Small intestine (tissue), 7 donors: ENCODE measurements around the gene ATXN7. TPM values are rescaled to one million over a fixed set of nuclear protein-coding genes. Genes with fewer than 3 reads are reported as not detected.

ENCODE experiments used
- DNase-seq, 2 donors: peaks; one replicate each; pipeline versions ENCODE4 v3.0.0 to v3.0.0-alpha.2; 2013
- FAIRE-seq: peaks from 2 replicates; lab custom pipeline; 2012; peaks lifted over from hg19 to GRCh38; lab: Jason Lieb, UNC
- H3K27ac ChIP-seq, 3 donors: one replicate each; pipeline ENCODE4 v1.5.1; 2013; ENCODE audit warnings: low read length in 2 of 3, mild to moderate bottlenecking in 2 of 3, control low read depth in 1 of 3, inconsistent platforms in 1 of 3, low read depth in 1 of 3, moderate library complexity in 1 of 3
- H3K27me3 ChIP-seq, 3 donors: one replicate each; pipeline ENCODE4 v1.6.1; 2013; ENCODE audit warnings: low read length in 3 of 3, inconsistent platforms in 1 of 3; ENCODE audit not compliant: control insufficient read depth in 3 of 3, insufficient read depth in 3 of 3
- H3K36me3 ChIP-seq, 3 donors: one replicate each; pipeline ENCODE4 v1.6.1; 2013; ENCODE audit warnings: low read length in 3 of 3, inconsistent platforms in 1 of 3, low read depth in 1 of 3, mild to moderate bottlenecking in 1 of 3, moderate library complexity in 1 of 3; ENCODE audit not compliant: control insufficient read depth in 3 of 3, insufficient read depth in 2 of 3
- H3K4me1 ChIP-seq, 3 donors: one replicate each; pipeline ENCODE4 v1.6.1; 2013; ENCODE audit warnings: low read length in 2 of 3, inconsistent platforms in 1 of 3, low read depth in 1 of 3, mild to moderate bottlenecking in 1 of 3, moderate library complexity in 1 of 3; ENCODE audit not compliant: control insufficient read depth in 3 of 3, insufficient read depth in 2 of 3
- H3K4me3 ChIP-seq, 3 donors: one replicate each; pipeline ENCODE4 v1.5.1; 2013; ENCODE audit warnings: low read length in 3 of 3, control low read depth in 1 of 3, inconsistent platforms in 1 of 3, low read depth in 1 of 3, mild to moderate bottlenecking in 1 of 3, moderate library complexity in 1 of 3
- H3K9me3 ChIP-seq, 2 donors: one replicate each; pipeline ENCODE4 v1.6.1; 2013; ENCODE audit warnings: low read depth in 1 of 2, low read length in 1 of 2; ENCODE audit not compliant: control insufficient read depth in 2 of 2, insufficient read depth in 1 of 2
- WGBS, 3 donors: extraction: QIAGEN DNeasy Blood & Tissue Kit; methylation state at CpG; one replicate each; pipeline ENCODE4 v1.1.7; 2013; 5-methylcytosine and 5-hydroxymethylcytosine counted together
- polyA plus RNA-seq, 4 donors: library from polyadenylated mRNA; stranded (reverse) in 3 of 4; unstranded in 1 of 4; fragments of 200-250 nt in 3 of 4; fragments of 120-200 nt in 1 of 4; gene quantifications; one replicate each; pipeline versions ENCODE4 v1.2.1 to v1.2.3, GENCODE V29; 2013
- donor health status: healthy with polysubstance abuse.
- donor health status: control.
- donor health status: control.
- donor health status: Bipolar disorder and iron deficiency.
- donor health status: healthy.

Gene ATXN7
- polyA plus RNA-seq, 4 donors, result 2.4 to 17.0 (median 5.3) TPM

DNA sequence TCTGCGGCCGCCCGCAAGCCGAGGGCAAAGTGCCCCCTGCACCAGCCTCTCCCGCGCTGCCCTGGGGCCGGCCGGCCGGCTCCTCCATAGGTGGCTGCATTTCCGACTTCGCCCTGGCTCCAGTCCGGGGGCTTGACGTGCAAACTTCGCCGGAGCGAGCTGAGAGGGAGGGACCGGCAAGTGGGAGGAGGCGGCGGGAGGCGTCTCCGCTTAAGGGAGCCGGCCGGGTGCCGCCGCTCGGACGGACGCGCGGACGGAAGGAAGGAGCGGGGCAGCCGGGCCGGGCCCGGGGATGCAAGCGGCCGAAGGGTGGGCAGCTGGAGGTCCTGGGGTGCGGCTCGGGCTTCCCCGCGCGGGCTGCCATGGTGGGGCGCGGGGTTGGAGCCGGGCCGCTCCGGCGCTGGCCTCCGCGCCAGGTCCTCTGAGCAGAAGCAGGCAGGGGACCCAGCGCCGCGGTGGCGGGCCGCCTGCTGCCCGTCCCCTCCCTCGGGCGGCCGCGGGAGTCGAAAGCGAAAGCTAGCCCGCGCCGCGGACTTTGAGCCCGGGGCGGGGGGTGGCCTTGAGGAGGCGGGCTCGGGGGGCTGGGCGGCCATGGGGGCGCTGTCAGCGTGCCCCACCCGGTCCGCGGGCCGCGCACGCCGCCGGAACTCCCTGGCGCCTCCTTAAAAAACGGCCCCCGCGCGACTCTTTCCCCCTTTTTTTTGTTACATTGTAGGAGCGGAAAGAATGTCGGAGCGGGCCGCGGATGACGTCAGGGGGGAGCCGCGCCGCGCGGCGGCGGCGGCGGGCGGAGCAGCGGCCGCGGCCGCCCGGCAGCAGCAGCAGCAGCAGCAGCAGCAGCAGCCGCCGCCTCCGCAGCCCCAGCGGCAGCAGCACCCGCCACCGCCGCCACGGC is 48.5 kb downstream of the ATXN7 start, which contains the start of gene SCAANT1:
TSS of gene SCAANT1 (minus strand) at position 511 of the 895 bp plus-strand sequence.
- no peaks in the 10 kb centered on the region for H3K9me3 ChIP-seq
- H3K36me3 ChIP-seq, result peaks cover 0 to 16% (median 0%) of the 10 kb centered on the region in 3 donors
- peaks cover 2 to 7% (median 2%) of the 10 kb centered on the region in 3 donors for H3K4me1 ChIP-seq
- 0 to 1% (median 1%) methylated on average over 68 to 115 of the region's 115 CpGs for WGBS, 3 donors
- H3K27me3 ChIP-seq, result no peaks in the 10 kb centered on the region
- H3K4me3 ChIP-seq, result peak within 1 kb of the TSS; percentile 63 to 91 (median 89)
- H3K27ac ChIP-seq, result peak within 1 kb of the TSS; percentile 90 to 99 (median 93)
- no peak for FAIRE-seq
- DNase-seq, result peak; percentile 94 to 96

DNA sequence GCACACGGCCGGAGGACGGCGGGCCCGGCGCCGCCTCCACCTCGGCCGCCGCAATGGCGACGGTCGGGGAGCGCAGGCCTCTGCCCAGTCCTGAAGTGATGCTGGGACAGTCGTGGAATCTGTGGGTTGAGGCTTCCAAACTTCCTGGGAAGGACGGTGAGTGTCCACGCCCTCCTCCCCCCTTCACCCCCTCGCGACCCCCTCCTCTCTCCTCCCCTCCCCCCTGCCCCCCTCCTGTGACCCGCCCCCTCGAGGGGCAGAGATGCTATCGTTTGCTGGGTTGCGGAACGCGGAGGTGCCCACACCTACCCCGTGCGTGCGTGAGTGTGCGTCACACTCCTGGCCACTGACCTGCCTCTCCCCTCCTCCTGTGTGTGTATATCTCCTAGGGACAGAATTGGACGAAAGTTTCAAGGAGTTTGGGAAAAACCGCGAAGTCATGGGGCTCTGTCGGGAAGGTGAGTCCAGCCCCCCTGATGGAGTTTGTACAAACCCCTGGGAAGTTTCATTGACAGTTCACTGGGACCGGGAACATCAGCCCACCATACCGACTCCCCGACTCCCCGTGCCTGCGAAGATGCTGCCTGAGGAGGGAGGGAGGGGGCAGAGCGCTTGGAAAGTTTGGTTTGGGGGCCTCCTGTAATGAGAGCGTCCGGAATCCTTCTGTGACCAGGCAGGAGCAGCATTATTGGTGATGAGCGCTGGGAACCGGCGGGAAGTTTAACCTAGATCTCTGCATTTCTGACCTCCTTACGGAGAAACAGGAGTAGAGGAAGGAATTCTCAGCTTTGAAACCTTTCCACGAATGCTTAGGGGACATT is 49.3 kb downstream of the ATXN7 start:
- WGBS, 3 donors, result 6 to 8% (median 8%) methylated on average over 37 to 46 of the region's 46 CpGs
- Histone ChIP-seq H3K27me3 (no peaks in the 10 kb centered on the region), H3K9me3 (no peaks in the 10 kb centered on the region), H3K36me3 (peaks cover 0 to 13% (median 2%) of the 10 kb centered on the region in 3 donors), H3K4me3 (peak overlapping the region; percentile 60 to 91 (median 89)), H3K27ac (peak overlapping the region; percentile 67 to 99 (median 93)), H3K4me1 (peaks cover 2 to 7% (median 2%) of the 10 kb centered on the region in 3 donors)
- DNase-seq, result peak; percentile 78 to 80
- FAIRE-seq, result no peak

DNA sequence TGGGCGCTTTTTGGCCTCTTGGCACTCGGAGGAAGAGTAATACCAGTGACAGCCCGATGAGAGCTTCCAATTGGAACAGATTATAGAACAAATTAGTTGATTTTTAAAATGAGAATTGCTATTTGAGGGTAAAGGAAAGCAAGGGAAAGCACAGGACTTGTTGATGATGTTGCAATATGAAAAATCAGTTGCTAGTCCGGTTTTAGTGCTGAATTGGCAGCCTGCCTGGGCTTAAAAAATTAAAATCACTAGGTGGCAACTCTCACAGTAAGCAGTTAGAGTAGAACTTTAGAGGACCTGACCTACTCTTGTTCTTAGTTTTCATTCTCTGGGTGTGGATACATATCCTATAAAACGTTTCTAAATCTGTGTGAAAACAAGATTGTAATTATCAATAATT is 50.6 kb downstream of the ATXN7 start:
- Histone ChIP-seq H3K4me1 (peaks cover 2 to 7% (median 2%) of the 10 kb centered on the region in 3 donors), H3K4me3 (peak overlapping the region in 1 of 3 donors; percentile 89), H3K36me3 (peaks cover 0 to 18% (median 5%) of the 10 kb centered on the region in 3 donors), H3K27ac (no peak overlapping the region), H3K9me3 (no peaks in the 10 kb centered on the region), H3K27me3 (no peaks in the 10 kb centered on the region)
- DNase-seq (peak; percentile 31 to 46), FAIRE-seq (no peak)
- WGBS, 3 donors, result 18 to 48% (median 26%) methylated on average over 5 of the region's 5 CpGs

DNA sequence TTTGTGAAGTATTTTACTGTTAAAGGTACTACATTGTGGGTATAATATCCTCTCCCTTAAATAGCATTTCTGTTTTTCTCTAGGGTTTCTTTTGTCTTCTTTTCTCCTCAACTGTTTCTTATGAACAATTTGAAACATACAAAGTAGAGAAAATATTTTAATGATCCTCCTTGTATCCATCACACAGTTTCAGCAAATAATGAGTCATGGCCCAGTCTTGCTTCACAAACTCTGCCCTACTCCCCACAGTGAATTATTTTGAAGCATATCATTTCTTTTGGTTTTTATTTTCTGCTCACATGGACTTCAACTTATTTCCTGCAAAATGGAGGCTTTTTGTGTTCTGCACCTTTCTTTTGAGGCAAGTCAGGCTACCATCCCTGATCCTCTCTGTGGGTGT is 54.7 kb downstream of the ATXN7 start:
- DNase-seq, result no peak
- Histone ChIP-seq H3K27ac (no peak overlapping the region), H3K9me3 (no peaks in the 10 kb centered on the region), H3K27me3 (no peaks in the 10 kb centered on the region), H3K4me3 (no peak overlapping the region), H3K4me1 (peaks cover 2 to 4% (median 2%) of the 10 kb centered on the region in 3 donors), H3K36me3 (peaks cover 0 to 24% (median 19%) of the 10 kb centered on the region in 3 donors)
- FAIRE-seq, result no peak

DNA sequence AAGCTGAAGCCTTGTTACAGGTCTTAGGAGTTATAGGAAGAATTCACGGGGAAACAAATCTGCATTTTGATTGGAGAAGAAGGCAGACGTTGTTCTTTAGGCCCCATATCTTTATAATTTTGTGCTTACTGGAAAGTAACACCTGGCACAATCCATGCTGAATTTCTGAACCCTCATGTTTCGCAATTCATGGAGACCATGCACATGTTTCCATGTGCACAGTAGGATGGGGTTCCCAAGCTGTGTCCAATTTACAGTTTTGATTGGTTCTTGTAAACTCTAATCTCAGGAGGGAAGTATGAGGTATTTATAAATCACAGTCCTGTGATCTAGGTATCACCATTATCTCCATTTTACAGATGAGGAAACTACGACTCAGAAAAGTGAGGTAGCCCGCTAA is 56.3 kb downstream of the ATXN7 start:
- no peak for FAIRE-seq
- H3K36me3 ChIP-seq, result peaks cover 0 to 29% (median 19%) of the 10 kb centered on the region in 3 donors

DNA sequence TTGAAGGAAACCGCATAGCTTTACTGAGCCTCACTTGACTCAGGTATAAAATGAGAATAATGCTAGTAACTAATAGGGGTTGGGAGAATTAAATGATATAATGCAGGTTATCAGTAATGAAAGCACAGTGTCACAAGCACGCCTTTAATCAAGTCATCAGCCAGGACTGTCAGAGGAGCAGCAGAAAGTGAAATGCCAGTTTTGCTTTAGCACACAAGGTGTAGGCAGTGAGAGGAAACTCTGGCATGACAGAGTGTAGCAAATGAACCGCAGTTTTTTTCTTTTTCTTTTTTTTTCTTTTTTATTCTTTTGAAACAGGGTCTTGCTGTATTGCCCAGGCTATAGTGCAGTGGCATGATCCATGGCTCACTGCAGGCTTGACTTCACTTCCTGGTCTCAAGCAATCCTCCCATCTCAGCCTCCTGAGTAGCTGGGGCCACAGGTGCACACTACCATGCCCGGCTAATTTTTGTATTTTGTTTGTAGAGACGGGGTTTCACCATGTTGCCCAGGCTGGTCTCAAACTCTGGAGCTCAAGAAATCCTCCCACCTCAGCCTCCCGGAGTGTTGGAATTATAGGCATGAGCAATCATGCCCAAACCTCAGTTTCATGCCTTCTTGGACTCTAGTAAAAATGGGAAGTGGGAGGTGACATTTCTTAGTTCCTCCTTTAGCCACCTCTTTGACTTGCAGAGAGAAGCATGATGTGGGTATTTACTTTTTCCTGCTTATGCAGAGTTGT is 58.2 kb downstream of the ATXN7 start:
- FAIRE-seq, result no peak
- no peak overlapping the region for H3K27ac ChIP-seq

More for the DNA sequence above, 56.3 kb downstream of the ATXN7 start:
- Histone ChIP-seq H3K4me1 (no peaks in the 10 kb centered on the region), H3K9me3 (no peaks in the 10 kb centered on the region), H3K27ac (no peak overlapping the region), H3K4me3 (no peak overlapping the region), H3K27me3 (no peaks in the 10 kb centered on the region)
- DNase-seq, result no peak
- 88 to 92% (median 90%) methylated on average over 5 of the region's 5 CpGs for WGBS, 3 donors

DNA sequence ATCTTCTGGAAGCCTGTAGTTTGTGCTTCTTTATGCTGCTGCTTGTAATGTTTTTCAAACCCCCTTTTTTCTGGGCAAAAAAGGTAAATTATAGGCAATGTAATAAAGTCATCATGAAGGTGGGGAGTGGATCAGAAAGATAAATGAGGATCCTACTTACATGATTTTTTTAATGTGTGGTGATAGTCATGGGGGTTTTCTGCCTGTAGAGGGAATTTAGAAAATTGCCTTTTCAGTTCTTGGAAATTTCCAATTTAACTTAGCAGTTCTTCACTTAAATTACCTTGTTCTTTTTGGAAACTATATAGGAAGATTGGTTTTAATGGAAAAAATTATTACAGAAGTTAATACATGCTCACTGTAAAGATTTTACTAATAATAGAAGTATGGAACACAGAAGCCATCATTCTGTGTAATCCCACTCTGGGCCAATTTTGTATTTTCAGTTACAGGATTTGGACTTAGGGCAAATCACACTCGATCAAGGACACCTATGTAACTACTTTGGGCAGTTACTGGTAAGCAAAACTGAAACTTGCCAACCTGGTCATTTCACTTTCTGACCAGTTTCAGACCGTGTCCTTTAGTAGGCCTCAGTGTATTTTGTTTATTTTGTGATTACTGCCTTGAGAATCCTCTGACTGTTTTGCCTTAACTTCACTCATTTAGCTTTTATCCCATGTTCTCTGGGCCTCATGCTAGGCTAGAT is 59.0 kb downstream of the ATXN7 start:
- no peak overlapping the region for H3K27ac ChIP-seq
- H3K36me3 ChIP-seq, result peaks cover 0 to 31% (median 21%) of the 10 kb centered on the region in 3 donors
- WGBS, 3 donors, result 59 to 73% (median 66%) methylated on average over 2 of the region's 2 CpGs
- FAIRE-seq, result no peak
- DNase-seq, result no peak
- no peaks in the 10 kb centered on the region for H3K27me3 ChIP-seq
- H3K4me1 ChIP-seq, result no peaks in the 10 kb centered on the region
- H3K9me3 ChIP-seq, result no peaks in the 10 kb centered on the region
- H3K4me3 ChIP-seq, result no peak overlapping the region

More for the DNA sequence above, 58.2 kb downstream of the ATXN7 start:
- H3K4me3 ChIP-seq, result no peak overlapping the region
- H3K27me3 ChIP-seq, result no peaks in the 10 kb centered on the region
- peaks cover 0 to 33% (median 23%) of the 10 kb centered on the region in 3 donors for H3K36me3 ChIP-seq
- 84 to 96% (median 90%) methylated on average over 6 of the region's 6 CpGs for WGBS, 3 donors
- DNase-seq, result no peak
- H3K9me3 ChIP-seq, result no peaks in the 10 kb centered on the region
- H3K4me1 ChIP-seq, result no peaks in the 10 kb centered on the region
